Brain microvascular endothelial cell (primary cell): ENCODE results near the gene FOSL1.

Experiments used
- DNase-seq: peaks from one replicate; pipeline ENCODE4 v3.0.0-alpha.2; 2020
- H3K27ac ChIP-seq: fragments of 250-450 bp; sonication (Bioruptor Pico); 2 replicates; pipeline ENCODE4 v1.5.1; 2020; ENCODE audit warnings: mild to moderate bottlenecking, moderate library complexity
- H3K27me3 ChIP-seq: fragments of 250-450 bp; sonication (Bioruptor Pico); replicated peaks from 2 replicates; pipeline ENCODE4 v1.5.1; 2020; ENCODE audit warnings: mild to moderate bottlenecking
- H3K36me3 ChIP-seq: fragments of 250-450 bp; sonication (Bioruptor Pico); replicated peaks from 2 replicates; pipeline ENCODE4 v1.5.1; 2020; ENCODE audit warnings: mild to moderate bottlenecking
- H3K4me3 ChIP-seq: 2 replicates; pipeline ENCODE4 v1.5.1; 2011; ENCODE audit warnings: low read depth, mild to moderate bottlenecking, control low read depth, low read length, moderate library complexity
- CTCF ChIP-seq: IDR thresholded peaks from 2 replicates; pipeline ENCODE4 v1.5.1; 2011; ENCODE audit warnings: low read depth, mild to moderate bottlenecking, moderate library complexity, low read length, control low read depth, inconsistent platforms; ENCODE audit errors: missing control alignments
- in situ Hi-C: cut with HindIII; loops from 2 replicates; pipeline ENCODE4 v1.10.0; 2017; ENCODE audit warnings: low sequenced_read_pairs, low pct_ligation_motif_present

Gene FOSL1

DNA sequence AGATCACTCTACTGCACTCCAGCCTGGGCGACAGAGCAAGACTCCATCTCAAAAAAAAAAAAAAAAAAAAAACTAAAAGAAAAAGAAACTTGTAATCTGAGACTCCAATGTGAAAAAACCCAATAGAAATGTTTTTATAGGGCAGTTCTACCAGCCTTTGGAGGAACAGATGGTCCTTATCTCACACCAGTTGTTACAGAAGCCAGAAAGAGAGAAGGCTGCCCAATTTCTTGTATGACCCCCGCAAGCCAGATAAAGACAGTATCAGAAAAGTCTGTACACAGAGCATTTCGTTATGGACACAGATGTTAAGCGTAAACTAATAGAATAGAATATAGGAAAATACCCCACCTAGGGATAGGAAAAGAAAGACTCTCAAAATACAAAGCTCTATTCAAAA is 33.8 kb upstream of the FOSL1 start:
- in situ Hi-C loops = no loop called here
- no peak for TF ChIP-seq CTCF
- Histone ChIP-seq H3K27me3 (no peaks in the 10 kb centered on the region), H3K36me3 (no peaks in the 10 kb centered on the region), H3K27ac (no peak overlapping the region), H3K4me3 (no peak overlapping the region)
- DNase-seq = no peak

- Histone ChIP-seq H3K27me3 (no peaks in the 10 kb centered on the region), H3K4me3 (no peak overlapping the region), H3K27ac (no peak overlapping the region), H3K36me3 (no peaks in the 10 kb centered on the region)
- peak; percentile 24 for DNase-seq
- no peak for TF ChIP-seq CTCF
- in situ Hi-C loops = no loop called here
These were observed 32.4 kb upstream of the FOSL1 start for GRCh38 chr11:65932558-65932919.

- Histone ChIP-seq H3K27me3 (no peaks in the 10 kb centered on the region), H3K27ac (no peak overlapping the region), H3K4me3 (no peak overlapping the region), H3K36me3 (no peaks in the 10 kb centered on the region)
- in situ Hi-C loops = no loop called here
- TF ChIP-seq CTCF = no peak
- DNase-seq = no peak
These were observed 31.8 kb upstream of the FOSL1 start for GRCh38 chr11:65931773-65932557.

- no peak for TF ChIP-seq CTCF
- Histone ChIP-seq H3K36me3 (no peaks in the 10 kb centered on the region), H3K27me3 (no peaks in the 10 kb centered on the region), H3K4me3 (no peak overlapping the region), H3K27ac (no peak overlapping the region)
- DNase-seq = no peak
- in situ Hi-C loops = no loop called here
These were observed 28.5 kb upstream of the FOSL1 start for GRCh38 chr11:65928667-65929066.

- no peak for DNase-seq
- H3K4me3 ChIP-seq = no peak overlapping the region
- no peak for TF ChIP-seq CTCF
These were observed 27.8 kb upstream of the FOSL1 start for GRCh38 chr11:65927904-65928397.

DNA sequence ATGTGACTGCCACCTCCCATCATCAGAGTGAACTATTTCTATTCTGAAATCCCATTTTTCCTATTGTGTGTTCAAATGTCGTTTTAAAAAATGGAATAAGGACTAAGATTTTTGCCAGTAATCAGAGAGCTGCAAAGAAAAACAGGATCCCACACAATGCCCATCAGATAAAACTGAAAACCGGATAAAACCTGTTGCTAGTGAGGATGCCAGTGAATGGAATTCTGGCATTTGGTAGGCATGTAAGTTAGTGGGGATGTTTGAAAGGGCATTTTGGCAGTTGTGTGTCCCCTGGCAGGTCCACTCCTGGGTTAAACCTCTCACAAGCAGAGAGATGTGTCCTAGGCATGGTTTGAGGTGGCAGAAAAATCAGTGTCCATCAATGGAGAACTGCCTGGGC is 25.2 kb upstream of the FOSL1 start:
- H3K27me3 ChIP-seq = no peaks in the 10 kb centered on the region
- no peak for DNase-seq
- in situ Hi-C loops = no loop called here
- no peak for TF ChIP-seq CTCF
- no peak overlapping the region for H3K4me3 ChIP-seq
- peaks cover 22% of the 10 kb centered on the region for H3K36me3 ChIP-seq
- no peak overlapping the region for H3K27ac ChIP-seq

More at GRCh38 chr11:65927904-65928397, 27.8 kb upstream of the FOSL1 start:
- no peaks in the 10 kb centered on the region for H3K27me3 ChIP-seq
- in situ Hi-C loops = no loop called here
- no peak overlapping the region for H3K27ac ChIP-seq
- peaks cover 6% of the 10 kb centered on the region for H3K36me3 ChIP-seq
